ENCODE results near the gene RRP1B. TPM values are rescaled to one million over a fixed set of nuclear protein-coding genes. Genes with fewer than 3 reads are reported as not detected.

RRP1B gene
- total and polyA plus RNA-seq, 4 donors, result 7.3 to 12.6 (median 8.4) TPM

DNA sequence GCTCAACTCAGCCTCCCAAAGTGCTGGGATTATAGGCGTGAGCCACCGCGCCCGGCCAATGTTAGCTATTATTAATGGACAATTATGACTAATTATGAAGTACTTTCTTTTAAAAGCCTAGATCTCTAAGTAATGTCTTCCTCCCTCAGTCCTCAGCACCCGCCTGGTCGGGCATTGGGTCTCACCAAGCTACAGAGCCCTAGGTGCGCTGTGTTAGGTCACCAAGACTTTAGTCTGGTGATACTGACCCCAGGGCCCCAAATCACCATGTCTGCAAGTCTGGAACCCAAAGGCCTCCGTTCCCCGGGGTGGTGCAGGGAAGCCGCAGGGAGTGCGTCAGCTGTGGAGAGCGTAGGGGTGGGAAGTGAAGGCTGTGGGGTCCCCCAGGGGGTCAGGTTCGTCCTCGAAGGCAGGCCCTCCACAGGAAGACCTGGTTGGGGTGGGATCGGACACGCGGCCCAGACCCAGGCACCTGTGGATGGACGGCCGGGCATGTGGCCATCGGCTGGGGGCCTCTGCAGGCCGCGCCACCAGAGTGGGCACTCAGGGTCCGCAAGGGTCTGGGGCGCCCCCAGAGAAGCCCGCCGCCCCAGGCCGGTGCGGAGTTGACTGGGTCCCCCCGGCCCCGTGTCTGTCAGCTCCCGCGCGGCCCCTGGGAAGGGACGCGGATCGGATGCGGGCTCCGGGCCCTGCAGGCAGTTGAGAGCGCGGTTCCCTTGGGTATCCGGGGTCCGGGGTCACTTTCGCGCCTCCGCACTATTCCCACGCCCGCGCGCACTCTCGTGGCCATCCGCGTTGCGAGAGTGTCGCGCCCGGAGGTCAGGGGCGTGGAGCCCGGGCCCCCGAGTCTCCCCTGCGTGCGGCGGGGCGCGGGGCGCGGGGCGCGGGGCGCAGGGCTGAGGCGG, 58.9 kb downstream of the RRP1B start:
- H3K9me3 ChIP-seq (ENCODE audit: control insufficient read depth in 4 of 4, low read length in 3 of 4), result no peaks in the 10 kb centered on the region
- DNase-seq (ENCODE audit: low spot score), result no peak
- H3K27ac ChIP-seq (ENCODE audit: low read depth in 1 of 2, low read length in 2 of 2), result no peak overlapping the region
- peaks cover 9 to 25% (median 16%) of the 10 kb centered on the region in 4 donors for H3K4me1 ChIP-seq (ENCODE audit: control insufficient read depth in 4 of 4, insufficient read depth in 4 of 4, low read length in 3 of 4)
- WGBS, result 31% methylated on average over 70 of the region's 70 CpGs
- no peaks in the 10 kb centered on the region for H3K36me3 ChIP-seq (ENCODE audit: control insufficient read depth in 4 of 4, insufficient read depth in 3 of 4, low read depth in 1 of 4, low read length in 3 of 4)
- peak overlapping the region; percentile 71 to 83 (median 83) for H3K4me3 ChIP-seq (ENCODE audit: low read depth in 1 of 3, low read length in 3 of 3)
- TF ChIP-seq ATF3 (IDR thresholded peaks at IDR 0.05) (no peak), TAF1 (conservative IDR thresholded peaks at IDR 0.05) (no peak), FOXA2 (IDR thresholded peaks at IDR 0.05) (no peak), HNF4G (IDR thresholded peaks at IDR 0.05) (no peak), RXRA (IDR thresholded peaks at IDR 0.05) (no peak), YY1 (IDR thresholded peaks at IDR 0.05) (no peak), FOXA1 (IDR thresholded peaks at IDR 0.05) (no peak), MAX (IDR thresholded peaks at IDR 0.05) (no peak), REST (IDR thresholded peaks at IDR 0.05) (no peak), JUND (IDR thresholded peaks at IDR 0.05) (no peak), EGR1 (IDR thresholded peaks at IDR 0.05; ENCODE audit: low read depth in 2 of 2) (no peak), NR2F2 (IDR thresholded peaks at IDR 0.05) (no peak), HNF4A (conservative IDR thresholded peaks at IDR 0.05) (no peak), GABPA (IDR thresholded peaks at IDR 0.05 in 1 of 2, conservative IDR thresholded peaks at IDR 0.05 in 1 of 2) (no peak), SP1 (IDR thresholded peaks at IDR 0.05) (no peak)
- TF ChIP-seq, protein P1, sequence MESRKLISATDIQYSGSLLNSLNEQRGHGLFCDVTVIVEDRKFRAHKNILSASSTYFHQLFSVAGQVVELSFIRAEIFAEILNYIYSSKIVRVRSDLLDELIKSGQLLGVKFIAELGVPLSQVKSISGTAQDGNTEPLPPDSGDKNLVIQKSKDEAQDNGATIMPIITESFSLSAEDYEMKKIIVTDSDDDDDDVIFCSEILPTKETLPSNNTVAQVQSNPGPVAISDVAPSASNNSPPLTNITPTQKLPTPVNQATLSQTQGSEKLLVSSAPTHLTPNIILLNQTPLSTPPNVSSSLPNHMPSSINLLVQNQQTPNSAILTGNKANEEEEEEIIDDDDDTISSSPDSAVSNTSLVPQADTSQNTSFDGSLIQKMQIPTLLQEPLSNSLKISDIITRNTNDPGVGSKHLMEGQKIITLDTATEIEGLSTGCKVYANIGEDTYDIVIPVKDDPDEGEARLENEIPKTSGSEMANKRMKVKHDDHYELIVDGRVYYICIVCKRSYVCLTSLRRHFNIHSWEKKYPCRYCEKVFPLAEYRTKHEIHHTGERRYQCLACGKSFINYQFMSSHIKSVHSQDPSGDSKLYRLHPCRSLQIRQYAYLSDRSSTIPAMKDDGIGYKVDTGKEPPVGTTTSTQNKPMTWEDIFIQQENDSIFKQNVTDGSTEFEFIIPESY (IDR thresholded peaks at IDR 0.05), result no peak
- TF ChIP-seq, protein P2, sequence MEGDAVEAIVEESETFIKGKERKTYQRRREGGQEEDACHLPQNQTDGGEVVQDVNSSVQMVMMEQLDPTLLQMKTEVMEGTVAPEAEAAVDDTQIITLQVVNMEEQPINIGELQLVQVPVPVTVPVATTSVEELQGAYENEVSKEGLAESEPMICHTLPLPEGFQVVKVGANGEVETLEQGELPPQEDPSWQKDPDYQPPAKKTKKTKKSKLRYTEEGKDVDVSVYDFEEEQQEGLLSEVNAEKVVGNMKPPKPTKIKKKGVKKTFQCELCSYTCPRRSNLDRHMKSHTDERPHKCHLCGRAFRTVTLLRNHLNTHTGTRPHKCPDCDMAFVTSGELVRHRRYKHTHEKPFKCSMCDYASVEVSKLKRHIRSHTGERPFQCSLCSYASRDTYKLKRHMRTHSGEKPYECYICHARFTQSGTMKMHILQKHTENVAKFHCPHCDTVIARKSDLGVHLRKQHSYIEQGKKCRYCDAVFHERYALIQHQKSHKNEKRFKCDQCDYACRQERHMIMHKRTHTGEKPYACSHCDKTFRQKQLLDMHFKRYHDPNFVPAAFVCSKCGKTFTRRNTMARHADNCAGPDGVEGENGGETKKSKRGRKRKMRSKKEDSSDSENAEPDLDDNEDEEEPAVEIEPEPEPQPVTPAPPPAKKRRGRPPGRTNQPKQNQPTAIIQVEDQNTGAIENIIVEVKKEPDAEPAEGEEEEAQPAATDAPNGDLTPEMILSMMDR (IDR thresholded peaks at IDR 0.05; ENCODE audit: low read depth, low read length, missing input control), result no peak
- H3K27me3 ChIP-seq (ENCODE audit: control insufficient read depth in 4 of 4, insufficient read depth in 4 of 4, low read length in 3 of 4), result no peaks in the 10 kb centered on the region
- peak overlapping the region in 1 of 2 donors; percentile 50 for H3K9ac ChIP-seq (ENCODE audit: low read depth in 1 of 2, low read length in 2 of 2)

Measured in liver (tissue), 9 donors.